ENCODE measurements around the gene SURF1.
"Not testable (repeated sequence)": the region's sequence is repeated elsewhere in the genome, so short reads cannot be mapped to it uniquely, and the experiment has no call there.

The SURF1 gene

GRCh38 chr9:133346021-133346785 lies 10.1 kb downstream of the SURF1 start:
- DNase-seq (ENCODE audit: extremely low read depth in 1 of 2, low read depth in 1 of 2) = no peak

- DNase-seq (ENCODE audit: extremely low read depth in 1 of 2, low read depth in 1 of 2) = no peak
These were observed 10.7 kb downstream of the SURF1 start for GRCh38 chr9:133345596-133345995.

GRCh38 chr9:133344979-133345378 lies 11.3 kb downstream of the SURF1 start:
- no peak for DNase-seq (ENCODE audit: extremely low read depth in 1 of 2, low read depth in 1 of 2)

GRCh38 chr9:133344071-133344470 lies 12.2 kb downstream of the SURF1 start:
- no peak for DNase-seq (ENCODE audit: extremely low read depth in 1 of 2, low read depth in 1 of 2)

GRCh38 chr9:133342570-133342969 lies 13.7 kb downstream of the SURF1 start:
- DNase-seq (ENCODE audit: extremely low read depth in 1 of 2, low read depth in 1 of 2) = no peak

- no peak for DNase-seq (ENCODE audit: extremely low read depth in 1 of 2, low read depth in 1 of 2)
These were observed 14.2 kb downstream of the SURF1 start for GRCh38 chr9:133342069-133342406.

- DNase-seq (ENCODE audit: extremely low read depth in 1 of 2, low read depth in 1 of 2) = no peak
These were observed 14.8 kb downstream of the SURF1 start for GRCh38 chr9:133341369-133342068.

- DNase-seq (ENCODE audit: extremely low read depth in 1 of 2, low read depth in 1 of 2) = no peak
These were observed 15.4 kb downstream of the SURF1 start for GRCh38 chr9:133340916-133341315.

- DNase-seq (ENCODE audit: extremely low read depth in 1 of 2, low read depth in 1 of 2) = no peak
These were observed 16.0 kb downstream of the SURF1 start for GRCh38 chr9:133340256-133340655.

GRCh38 chr9:133339641-133340040 lies 16.6 kb downstream of the SURF1 start:
- no peak for DNase-seq (ENCODE audit: extremely low read depth in 1 of 2, low read depth in 1 of 2)

- DNase-seq (ENCODE audit: extremely low read depth in 1 of 2, low read depth in 1 of 2) = peak; percentile 80 to 89
These were observed 20.1 kb downstream of the SURF1 start, which contains the start of gene SURF6 for GRCh38 chr9:133335924-133336811. Gene SURF6, minus strand, starts transcription at chr9:133336188. Its CDS starts 56 bp downstream, at chr9:133336132.

GRCh38 chr9:133334888-133335287 lies 21.4 kb downstream of the SURF1 start:
- not testable (repeated sequence) for DNase-seq (ENCODE audit: extremely low read depth in 1 of 2, low read depth in 1 of 2)

GRCh38 chr9:133334161-133334560 lies 22.1 kb downstream of the SURF1 start:
- DNase-seq (ENCODE audit: extremely low read depth in 1 of 2, low read depth in 1 of 2) = no peak

GRCh38 chr9:133333566-133333965 lies 22.7 kb downstream of the SURF1 start:
- no peak for DNase-seq (ENCODE audit: extremely low read depth in 1 of 2, low read depth in 1 of 2)

GRCh38 chr9:133333011-133333410 lies 23.3 kb downstream of the SURF1 start:
- DNase-seq (ENCODE audit: extremely low read depth in 1 of 2, low read depth in 1 of 2) = no peak

GRCh38 chr9:133332381-133332730 lies 23.9 kb downstream of the SURF1 start:
- no peak for DNase-seq (ENCODE audit: extremely low read depth in 1 of 2, low read depth in 1 of 2)

GRCh38 chr9:133331641-133332380 lies 24.5 kb downstream of the SURF1 start:
- no peak for DNase-seq (ENCODE audit: extremely low read depth in 1 of 2, low read depth in 1 of 2)

GRCh38 chr9:133331221-133331620 lies 25.1 kb downstream of the SURF1 start:
- no peak for DNase-seq (ENCODE audit: extremely low read depth in 1 of 2, low read depth in 1 of 2)

GRCh38 chr9:133329306-133330156 lies 26.8 kb downstream of the SURF1 start:
- not testable (repeated sequence) for DNase-seq (ENCODE audit: extremely low read depth in 1 of 2, low read depth in 1 of 2)
